Measurements from ENCODE around the gene PHF2.

The PHF2 gene

DNA sequence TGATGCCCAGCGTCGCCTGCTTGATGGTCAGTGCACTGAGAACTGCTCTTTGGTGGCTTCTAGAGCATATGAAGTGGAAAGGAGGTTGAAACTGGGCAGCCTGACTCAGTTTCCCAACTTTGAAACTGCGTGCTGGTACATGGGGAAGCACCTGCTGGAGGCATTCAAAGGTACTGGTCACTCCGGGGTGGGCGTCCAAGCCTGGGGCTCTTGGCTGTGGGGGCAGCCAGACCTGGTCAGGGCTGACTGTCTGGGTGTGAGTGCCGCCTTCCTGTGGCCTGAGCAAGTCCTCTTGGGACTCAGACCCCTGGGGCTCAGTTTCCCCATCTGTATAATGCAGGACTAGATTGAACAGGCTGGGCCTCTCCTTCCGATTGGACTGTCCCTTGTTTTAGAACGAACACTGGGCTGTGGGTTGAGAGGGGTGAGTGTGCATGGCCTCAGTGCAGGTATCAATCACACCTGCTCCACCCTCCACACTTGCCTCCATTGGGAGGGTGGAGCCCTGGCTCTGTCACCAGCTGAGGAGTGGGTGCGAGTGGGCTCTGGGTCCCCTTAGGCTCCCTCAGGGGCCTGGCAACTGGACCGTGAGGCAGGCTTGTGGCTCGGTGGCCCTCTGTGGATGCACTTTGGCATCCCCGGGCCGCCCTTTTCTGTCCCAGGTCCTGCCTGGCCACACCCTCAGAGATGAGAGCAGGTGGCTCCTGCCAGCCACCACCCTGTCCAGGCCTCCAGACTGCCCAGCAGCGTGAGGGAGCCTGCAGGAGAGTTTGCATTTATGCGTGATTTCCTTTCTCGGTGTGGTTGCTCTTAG, 80.2 kb downstream of the PHF2 start:
- TF ChIP-seq POLR2A (IDR thresholded peaks at IDR 0.05; ENCODE audit: low read length) (no peak), GATA1 (IDR thresholded peaks at IDR 0.05; ENCODE audit: low read depth, low read length) (no peak)
- no peak for DNase-seq

DNA sequence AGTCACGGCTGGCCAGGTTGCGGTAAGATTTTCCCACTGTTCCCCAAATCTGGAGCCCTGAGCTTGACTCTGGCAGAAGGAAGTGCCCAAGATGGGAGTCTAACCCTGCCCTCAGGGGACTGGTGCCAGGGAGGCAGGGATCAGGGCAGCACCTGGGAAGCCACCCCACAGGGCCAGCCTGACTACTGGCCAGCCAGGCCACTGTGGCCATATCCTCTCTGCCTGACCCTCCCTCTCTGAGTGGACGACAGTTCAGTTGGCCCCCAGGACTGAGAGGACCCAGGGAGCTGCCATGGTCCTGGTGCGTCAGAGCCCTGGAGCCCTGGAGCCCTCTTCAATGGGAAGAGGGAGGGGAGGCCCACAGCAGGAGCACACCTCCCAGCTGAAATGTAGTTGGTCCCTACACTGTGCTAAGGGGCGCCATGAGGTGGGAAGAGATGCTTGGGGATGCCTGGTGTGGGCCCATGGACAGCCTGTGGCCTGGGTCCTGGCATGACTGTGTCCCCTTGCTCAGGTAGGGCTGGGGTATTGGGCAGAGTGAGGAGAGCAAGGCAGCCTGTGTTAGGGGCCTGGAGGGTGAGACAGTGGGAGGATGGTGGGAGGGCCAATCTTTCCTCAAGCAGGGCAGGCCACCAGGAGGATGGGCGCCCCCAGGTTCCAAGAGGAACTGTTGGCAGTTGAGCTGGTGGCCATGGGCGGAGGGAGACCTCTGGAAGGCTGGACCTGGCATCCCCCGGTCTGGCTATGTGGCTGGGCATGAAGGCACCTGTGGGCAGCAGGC, 81.1 kb downstream of the PHF2 start:
- DNase-seq = no peak
- TF ChIP-seq GATA1 (IDR thresholded peaks at IDR 0.05; ENCODE audit: low read depth, low read length) = no peak
- TF ChIP-seq POLR2A (IDR thresholded peaks at IDR 0.05; ENCODE audit: low read length) = no peak

DNA sequence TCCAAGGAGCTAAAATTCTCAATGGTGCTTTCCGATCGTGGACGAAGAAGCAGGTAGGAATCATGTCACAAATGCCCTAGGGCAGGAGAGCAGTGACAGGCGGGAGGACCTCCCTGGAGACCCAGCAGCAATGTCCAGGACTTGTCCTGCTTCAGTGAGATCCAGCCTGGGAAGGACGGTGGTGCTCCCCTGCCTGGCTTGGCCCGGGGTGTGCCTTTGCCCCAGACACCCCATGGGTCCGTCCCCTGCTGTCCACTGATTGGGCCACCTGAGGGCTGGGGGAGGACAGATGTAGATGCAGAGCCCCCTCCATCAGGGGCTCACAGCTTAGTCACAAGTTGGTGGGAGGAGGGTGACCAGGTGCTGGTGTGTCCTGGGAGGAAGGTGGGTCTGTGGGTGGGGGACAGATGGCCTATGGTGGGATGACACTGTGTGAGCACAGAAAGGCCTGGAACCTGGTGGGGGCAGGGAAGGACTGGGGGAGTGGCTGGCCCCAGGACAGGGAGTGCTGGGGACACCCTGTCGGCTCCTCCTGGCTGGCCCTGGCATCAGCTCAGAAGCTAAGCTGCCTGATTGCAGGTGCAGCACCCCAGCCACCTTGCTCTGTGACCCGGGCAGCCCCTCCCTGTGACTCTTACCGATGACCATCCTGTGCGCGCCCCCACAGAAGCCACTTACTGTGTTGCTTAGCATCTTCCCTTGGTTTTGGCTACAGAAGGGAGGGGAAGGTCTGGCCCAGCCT, 82.0 kb downstream of the PHF2 start:
- no peak for DNase-seq
- TF ChIP-seq POLR2A (IDR thresholded peaks at IDR 0.05; ENCODE audit: low read length) = no peak
- no peak for TF ChIP-seq GATA1 (IDR thresholded peaks at IDR 0.05; ENCODE audit: low read depth, low read length)

DNA sequence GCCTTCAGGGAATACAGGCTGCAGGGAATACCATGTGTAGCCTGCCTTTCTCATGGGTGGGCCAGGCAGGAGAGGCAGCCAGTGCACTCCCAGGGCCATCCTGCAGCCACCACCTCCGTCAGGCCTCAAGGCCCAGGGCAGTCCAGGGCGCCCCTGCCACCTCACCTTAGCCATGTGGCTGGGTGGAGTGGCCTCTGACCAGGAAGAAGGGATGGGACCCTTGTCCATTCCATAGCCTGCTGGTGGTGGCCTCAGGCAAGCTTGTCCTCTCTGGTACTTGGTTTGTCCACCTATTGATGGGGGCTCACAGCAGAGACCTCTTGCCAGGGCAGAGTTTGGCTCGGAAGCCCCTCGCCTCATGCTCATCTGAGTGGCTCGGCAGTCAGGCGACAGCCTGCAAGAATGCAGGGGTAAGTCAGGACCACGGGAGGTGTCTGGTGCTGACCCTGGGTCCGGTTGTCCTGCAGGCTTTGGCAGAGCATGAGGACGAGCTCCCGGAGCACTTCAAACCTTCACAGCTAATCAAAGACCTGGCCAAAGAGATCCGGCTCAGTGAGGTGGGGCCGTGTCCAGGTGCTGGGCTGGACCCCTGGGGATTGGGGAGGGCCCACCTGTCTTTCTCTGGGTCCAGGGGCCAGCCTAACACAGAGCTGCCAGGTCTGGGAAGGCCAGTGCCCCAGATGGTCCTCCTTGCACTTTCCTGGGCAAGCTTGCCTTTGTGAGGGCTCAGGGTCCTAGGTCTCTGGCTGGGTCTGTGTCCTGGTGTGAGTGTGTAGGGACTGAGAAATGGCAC, 82.9 kb downstream of the PHF2 start:
- no peak for DNase-seq
- TF ChIP-seq POLR2A (IDR thresholded peaks at IDR 0.05; ENCODE audit: low read length) (no peak), GATA1 (IDR thresholded peaks at IDR 0.05; ENCODE audit: low read depth, low read length) (no peak)

DNA sequence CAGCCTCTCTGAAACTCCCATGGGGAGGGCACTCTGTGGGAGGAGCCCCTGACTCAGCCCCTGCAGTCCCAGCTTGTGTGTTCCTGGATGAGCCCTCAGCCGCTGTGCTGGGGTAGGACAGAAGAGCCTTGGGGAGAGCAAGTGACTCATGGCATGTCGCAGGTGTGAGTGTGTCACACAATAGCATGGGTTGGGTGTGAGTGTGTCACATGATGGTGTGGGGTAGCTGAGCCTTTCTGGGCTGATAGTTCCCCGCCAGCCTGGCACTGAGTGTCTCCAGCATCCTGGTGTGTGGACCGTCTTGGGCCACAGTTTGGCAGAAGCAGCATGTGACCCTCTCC, 83.4 kb downstream of the PHF2 start:
- no peak for TF ChIP-seq GATA1 (IDR thresholded peaks at IDR 0.05; ENCODE audit: low read depth, low read length)
- TF ChIP-seq POLR2A (IDR thresholded peaks at IDR 0.05; ENCODE audit: low read length) = no peak
- DNase-seq = no peak

DNA sequence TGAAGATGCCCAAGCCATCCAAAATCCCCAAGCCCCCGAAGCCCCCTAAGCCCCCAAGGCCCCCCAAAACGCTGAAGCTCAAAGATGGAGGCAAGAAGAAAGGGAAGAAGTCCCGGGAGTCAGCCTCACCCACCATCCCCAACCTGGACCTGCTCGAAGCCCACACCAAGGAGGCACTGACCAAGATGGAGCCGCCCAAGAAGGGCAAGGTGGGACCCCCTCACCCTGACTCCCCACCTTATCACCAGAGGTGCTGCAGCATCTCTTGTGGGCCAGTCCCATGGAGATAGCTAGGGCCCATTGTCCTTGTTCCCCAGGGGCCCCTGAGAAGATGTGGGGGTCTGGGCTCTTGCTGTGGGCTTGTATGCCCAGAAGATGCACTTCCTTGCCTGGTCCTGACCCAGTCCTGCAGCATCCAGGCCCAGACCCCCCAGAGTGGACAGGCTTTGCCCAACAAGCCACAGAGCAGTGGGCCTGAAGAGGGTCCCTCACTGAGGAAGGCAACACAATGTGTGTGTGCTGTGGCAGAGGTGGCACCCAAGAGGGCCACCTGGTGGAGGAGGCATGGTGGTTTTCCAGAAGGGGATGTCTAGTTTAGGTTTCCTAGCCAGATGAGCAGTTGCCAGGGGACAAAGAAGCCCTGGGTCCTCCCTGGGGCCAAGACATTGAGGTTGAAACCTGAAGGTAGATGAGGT, 84.1 kb downstream of the PHF2 start:
- DNase-seq = no peak
- TF ChIP-seq GATA1 (IDR thresholded peaks at IDR 0.05; ENCODE audit: low read depth, low read length) = no peak
- TF ChIP-seq POLR2A (IDR thresholded peaks at IDR 0.05; ENCODE audit: low read length) = no peak

DNA sequence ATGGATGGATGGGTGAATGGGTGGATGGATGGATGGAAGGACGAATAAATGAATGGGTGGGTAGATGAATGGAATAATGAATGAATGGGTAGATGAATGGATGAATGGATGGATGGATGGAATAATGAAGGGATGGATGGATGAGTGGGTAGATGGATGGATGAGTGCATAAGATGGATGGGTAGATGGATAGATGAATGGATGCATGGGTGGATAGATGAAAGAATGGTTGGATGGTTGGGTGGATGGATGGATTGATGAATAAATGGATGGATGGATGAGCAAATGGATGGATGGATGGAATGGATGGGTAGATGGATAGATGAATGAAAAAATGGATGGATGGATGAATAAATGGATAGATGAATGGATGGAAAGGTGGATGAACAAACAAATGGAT, 85.2 kb downstream of the PHF2 start:
- DNase-seq = no peak
- TF ChIP-seq GATA1 (IDR thresholded peaks at IDR 0.05; ENCODE audit: low read depth, low read length) (no peak), POLR2A (IDR thresholded peaks at IDR 0.05; ENCODE audit: low read length) (no peak)

DNA sequence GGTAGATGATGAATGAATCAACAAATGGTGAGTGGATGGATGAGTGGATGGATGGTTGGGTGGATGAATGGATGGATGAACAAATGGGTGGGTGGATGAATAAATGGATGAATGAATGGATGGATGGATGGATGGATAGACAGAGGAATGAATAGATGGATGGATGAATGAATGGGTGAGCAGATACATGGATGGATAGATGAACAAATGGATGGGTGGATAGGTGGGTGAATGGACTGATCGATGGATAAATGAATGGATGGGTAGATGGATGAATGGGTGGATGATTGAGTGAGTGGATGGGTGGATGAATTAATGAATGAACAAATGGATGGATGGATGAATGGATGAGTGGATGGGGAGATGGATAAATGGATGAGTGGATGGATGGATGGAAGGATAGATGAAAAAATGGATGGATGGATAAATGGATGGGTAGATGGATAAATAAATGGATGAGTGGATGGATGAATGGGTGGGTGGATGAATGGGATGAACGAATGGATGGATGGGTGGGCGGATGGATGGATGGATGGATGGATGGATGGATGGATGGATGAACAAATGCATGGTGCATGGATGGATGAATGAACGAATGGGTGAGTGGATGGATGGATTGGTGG, 85.7 kb downstream of the PHF2 start:
- TF ChIP-seq POLR2A (IDR thresholded peaks at IDR 0.05; ENCODE audit: low read length) (no peak), GATA1 (IDR thresholded peaks at IDR 0.05; ENCODE audit: low read depth, low read length) (no peak)
- DNase-seq = no peak

DNA sequence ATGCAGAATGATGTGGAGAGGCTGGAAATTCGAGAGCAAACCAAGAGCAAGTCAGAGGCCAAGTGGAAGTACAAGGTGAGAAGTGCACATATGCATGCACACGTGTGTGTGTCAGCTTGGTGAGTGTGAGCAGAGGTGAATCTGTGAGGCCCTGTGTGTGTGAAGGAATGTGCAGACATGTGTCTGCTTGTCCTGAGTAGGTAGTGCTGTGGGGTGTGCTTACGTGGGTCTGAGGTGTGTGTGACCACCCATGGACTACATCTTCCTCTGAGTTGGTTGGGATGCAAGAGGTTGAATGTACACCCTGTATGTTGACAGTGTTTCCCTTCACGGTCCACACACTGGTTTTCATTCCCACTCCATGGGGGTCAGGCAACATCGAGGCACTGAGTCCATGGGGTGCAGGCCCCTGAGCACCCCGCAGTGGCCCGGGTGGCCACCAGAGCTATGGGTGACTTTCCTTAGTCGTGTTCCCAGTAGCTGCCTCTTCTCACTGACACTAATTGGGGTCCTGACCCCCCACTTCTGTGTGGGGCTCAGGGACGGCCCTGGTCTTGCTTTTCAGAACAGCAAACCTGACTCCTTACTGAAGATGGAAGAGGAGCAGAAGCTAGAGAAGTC, 86.7 kb downstream of the PHF2 start:
- TF ChIP-seq GATA1 (IDR thresholded peaks at IDR 0.05; ENCODE audit: low read depth, low read length) (no peak), POLR2A (IDR thresholded peaks at IDR 0.05; ENCODE audit: low read length) (no peak)
- DNase-seq = no peak

DNA sequence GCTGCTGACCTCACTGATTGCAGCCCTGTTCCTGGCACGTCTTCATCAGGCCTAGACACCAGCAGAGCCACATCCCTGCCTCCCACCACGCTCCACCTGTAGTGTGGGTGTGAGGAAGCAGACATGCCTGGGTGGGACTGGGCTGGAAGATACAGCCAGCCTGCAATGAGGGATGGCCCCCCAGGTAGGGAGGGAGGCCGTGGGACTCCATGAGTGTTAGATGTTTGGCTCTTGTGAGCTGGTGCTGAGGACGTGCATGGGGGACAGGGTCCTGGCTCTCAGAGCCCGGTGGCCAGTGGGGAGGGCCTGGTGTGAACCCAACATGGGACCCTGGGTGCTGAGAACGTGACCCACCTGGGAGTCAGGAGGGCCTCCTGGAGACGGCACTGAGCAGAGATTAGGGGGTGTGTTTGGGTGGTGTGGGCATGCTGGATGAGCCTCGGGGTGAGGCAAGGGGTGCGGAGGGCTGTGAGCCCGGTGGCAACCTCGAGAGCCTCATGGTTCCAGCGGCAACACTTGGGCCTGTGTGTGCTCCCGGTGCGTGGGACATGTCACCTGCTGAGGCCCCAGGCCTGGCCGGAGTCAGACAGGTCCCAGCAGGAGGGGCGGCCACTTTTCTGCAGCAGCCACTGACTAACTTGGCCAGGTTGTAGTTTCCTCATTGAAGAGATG, 87.6 kb downstream of the PHF2 start:
- no peak for TF ChIP-seq GATA1 (IDR thresholded peaks at IDR 0.05; ENCODE audit: low read depth, low read length)
- TF ChIP-seq POLR2A (IDR thresholded peaks at IDR 0.05; ENCODE audit: low read length) = no peak
- DNase-seq = no peak

DNA sequence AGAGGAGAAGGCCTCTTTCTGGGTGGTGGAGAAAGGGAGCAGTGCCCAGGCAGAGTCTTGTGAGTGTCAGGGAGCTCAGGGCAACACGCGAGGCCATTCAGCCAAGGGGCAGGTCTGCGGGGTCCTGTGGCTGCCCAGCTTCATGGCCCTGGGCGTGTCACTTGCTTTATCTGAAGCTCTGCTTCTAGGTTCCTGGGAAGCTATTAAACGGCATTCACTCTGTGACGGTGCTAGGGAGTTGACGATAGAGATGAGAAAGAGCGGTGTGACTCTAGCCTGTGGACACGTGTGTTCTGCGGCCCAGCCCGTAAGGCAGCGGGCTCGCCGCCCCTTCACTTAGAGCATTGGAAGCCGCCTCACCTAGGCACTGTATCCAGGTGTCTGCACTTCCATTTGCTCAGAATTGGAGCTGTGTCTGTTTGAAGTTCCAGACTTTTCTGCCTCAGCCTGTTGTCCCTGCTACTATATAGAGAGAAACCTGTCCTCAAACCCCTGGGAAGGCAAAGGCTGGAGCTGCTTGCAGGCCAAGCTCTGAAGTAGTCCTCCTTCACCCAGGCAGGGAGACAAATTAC, 88.3 kb downstream of the PHF2 start:
- no peak for DNase-seq
- no peak for TF ChIP-seq GATA1 (IDR thresholded peaks at IDR 0.05; ENCODE audit: low read depth, low read length)
